HepG2 (cell line): ENCODE results near the gene ENG. TPM values are rescaled to one million over a fixed set of nuclear protein-coding genes. Genes with fewer than 3 reads are reported as not detected.

Experiments used
- RARG ChIP-seq: sonication (generic); formaldehyde crosslinking; IDR thresholded peaks from 2 replicates; pipeline ENCODE4 v1.4.0; 2020; ENCODE audit warnings: low read depth, mild to moderate bottlenecking, missing genetic modification reagents
- ZKSCAN8 ChIP-seq: IDR thresholded peaks from 2 replicates; pipeline ENCODE4 v1.6.1; 2016; ENCODE audit warnings: borderline replicate concordance, missing genetic modification reagents, missing compliant biosample characterization
- ZNF382 ChIP-seq: sonication (generic); formaldehyde crosslinking; IDR thresholded peaks from 2 replicates; pipeline ENCODE4 v1.5.0; 2020; ENCODE audit warnings: missing genetic modification reagents, mild to moderate bottlenecking, borderline replicate concordance
- ZNF557 ChIP-seq: sonication (generic); formaldehyde crosslinking; IDR thresholded peaks from 2 replicates; pipeline ENCODE4 v1.4.0; 2020; ENCODE audit warnings: missing genetic modification reagents
- ZNF589 ChIP-seq: sonication (generic); formaldehyde crosslinking; conservative IDR thresholded peaks from 2 replicates; pipeline ENCODE4 v1.8.0; 2022; ENCODE audit warnings: mild to moderate bottlenecking, moderate library complexity, missing genetic modification reagents
- polyA plus RNA-seq, 8 experiments: library from polyadenylated mRNA; depleted of rRNA in 3 of 8; stranded (reverse) in 7 of 8; unstranded in 1 of 8; fragments of >200 nt; fragmentation: Illumina TruSeq in 4 of 8; extraction: Trizol in 4 of 8; gene quantifications; 2 replicates each; pipeline versions ENCODE4 v1.2.1 to v1.2.3, GENCODE V29; 2011 to 2016; ENCODE audit warnings: low read depth in 4 of 8, missing spikeins in 1 of 8, mixed read lengths in 1 of 8; ENCODE audit not compliant: insufficient read depth in 1 of 8
- total RNA-seq, 5 experiments: library from RNA; depleted of rRNA; stranded (reverse); fragments of >200 nt; fragmentation: Illumina TruSeq; extraction: Trizol; gene quantifications; 2 replicates each; pipeline ENCODE4 v1.2.3, GENCODE V29; 2016; ENCODE audit warnings: low read depth in 1 of 5
- TF ChIP-seq, protein P1 (sequence below): sonication (generic); formaldehyde crosslinking; IDR thresholded peaks from 2 replicates; pipeline ENCODE4 v1.5.0; 2020; ENCODE audit warnings: missing genetic modification reagents
- TF ChIP-seq, protein P2 (sequence below): IDR thresholded peaks from 2 replicates; pipeline ENCODE4 v1.6.1; 2016; ENCODE audit warnings: mild to moderate bottlenecking
- TF ChIP-seq, protein P3 (sequence below): sonication (generic); formaldehyde crosslinking; IDR thresholded peaks from 2 replicates; pipeline ENCODE4 v1.5.0; 2020; ENCODE audit warnings: mild to moderate bottlenecking, missing genetic modification reagents, borderline replicate concordance
- TF ChIP-seq, protein P4 (sequence below): sonication (generic); formaldehyde crosslinking; IDR thresholded peaks from 2 replicates; pipeline ENCODE4 v1.4.0; 2020; ENCODE audit warnings: missing genetic modification reagents, borderline replicate concordance
- TF ChIP-seq, protein P5 (sequence below): IDR thresholded peaks from 2 replicates; pipeline ENCODE4 v1.6.1; 2016; ENCODE audit warnings: mild to moderate bottlenecking, missing biosample characterization, missing genetic modification reagents
- TF ChIP-seq, protein P6 (sequence below): sonication (generic); formaldehyde crosslinking; IDR thresholded peaks from 2 replicates; pipeline ENCODE4 v1.4.0; 2020; ENCODE audit warnings: missing genetic modification reagents, borderline replicate concordance

Gene ENG
- total and polyA plus RNA-seq, 2 of the 13 experiments (the other 11 are each of a cell fraction or from before 2014, with no cell fraction given) = 0.02 to 1.1 TPM

DNA sequence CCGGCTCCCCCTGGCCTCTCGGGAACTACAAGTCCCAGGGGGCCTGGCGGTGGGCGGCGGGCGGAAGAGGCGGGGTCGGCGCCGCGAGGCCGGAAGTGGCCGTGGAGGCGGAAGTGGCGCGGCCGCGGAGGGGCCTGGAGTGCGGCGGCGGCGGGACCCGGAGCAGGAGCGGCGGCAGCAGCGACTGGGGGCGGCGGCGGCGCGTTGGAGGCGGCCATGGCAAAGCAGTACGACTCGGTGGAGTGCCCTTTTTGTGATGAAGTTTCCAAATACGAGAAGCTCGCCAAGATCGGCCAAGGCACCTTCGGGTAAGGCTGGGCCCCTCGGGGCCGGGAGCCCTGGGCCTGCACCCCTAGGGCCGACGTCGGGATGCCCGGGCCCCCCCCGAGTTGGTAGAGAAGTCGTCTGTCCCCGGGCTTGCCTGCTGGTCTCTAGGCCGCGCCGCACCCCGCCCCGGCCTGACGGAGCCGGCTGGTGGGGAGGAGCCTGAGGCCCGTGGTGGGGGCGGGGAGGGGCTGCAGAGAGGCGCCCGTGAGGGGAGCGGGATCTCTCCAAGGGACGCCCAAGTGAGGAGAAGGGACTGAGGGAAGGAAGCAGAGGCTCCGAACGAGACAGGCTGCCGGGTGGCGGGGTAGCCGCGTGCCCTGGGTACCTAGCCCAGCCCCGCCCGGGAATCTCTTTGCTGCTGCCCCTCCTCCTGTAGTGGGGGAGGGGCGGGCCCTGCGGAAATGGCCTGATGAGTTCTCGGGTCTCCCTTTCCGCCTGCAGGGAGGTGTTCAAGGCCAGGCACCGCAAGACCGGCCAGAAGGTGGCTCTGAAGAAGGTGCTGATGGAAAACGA, 68.3 kb downstream of the ENG start, which contains the start of gene CDK9 (continued):
- TF ChIP-seq, protein P1, sequence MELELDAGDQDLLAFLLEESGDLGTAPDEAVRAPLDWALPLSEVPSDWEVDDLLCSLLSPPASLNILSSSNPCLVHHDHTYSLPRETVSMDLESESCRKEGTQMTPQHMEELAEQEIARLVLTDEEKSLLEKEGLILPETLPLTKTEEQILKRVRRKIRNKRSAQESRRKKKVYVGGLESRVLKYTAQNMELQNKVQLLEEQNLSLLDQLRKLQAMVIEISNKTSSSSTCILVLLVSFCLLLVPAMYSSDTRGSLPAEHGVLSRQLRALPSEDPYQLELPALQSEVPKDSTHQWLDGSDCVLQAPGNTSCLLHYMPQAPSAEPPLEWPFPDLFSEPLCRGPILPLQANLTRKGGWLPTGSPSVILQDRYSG (CRISPR knock-in tag) = peak; percentile 70; the same call in 1 of the 2 replicates
- TF ChIP-seq ZNF557 (CRISPR knock-in tag) (no peak), RARG (CRISPR knock-in tag) (no peak), ZNF589 (CRISPR knock-in tag) (no peak), ZNF382 (no peak), ZKSCAN8 (CRISPR knock-in tag) (no peak)
- TF ChIP-seq, protein P2, sequence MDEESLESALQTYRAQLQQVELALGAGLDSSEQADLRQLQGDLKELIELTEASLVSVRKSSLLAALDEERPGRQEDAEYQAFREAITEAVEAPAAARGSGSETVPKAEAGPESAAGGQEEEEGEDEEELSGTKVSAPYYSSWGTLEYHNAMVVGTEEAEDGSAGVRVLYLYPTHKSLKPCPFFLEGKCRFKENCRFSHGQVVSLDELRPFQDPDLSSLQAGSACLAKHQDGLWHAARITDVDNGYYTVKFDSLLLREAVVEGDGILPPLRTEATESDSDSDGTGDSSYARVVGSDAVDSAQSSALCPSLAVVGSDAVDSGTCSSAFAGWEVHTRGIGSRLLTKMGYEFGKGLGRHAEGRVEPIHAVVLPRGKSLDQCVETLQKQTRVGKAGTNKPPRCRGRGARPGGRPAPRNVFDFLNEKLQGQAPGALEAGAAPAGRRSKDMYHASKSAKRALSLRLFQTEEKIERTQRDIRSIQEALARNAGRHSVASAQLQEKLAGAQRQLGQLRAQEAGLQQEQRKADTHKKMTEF (CRISPR knock-in tag) = peak; percentile 60; the same call in 1 of the 2 replicates
- TF ChIP-seq, protein P3, sequence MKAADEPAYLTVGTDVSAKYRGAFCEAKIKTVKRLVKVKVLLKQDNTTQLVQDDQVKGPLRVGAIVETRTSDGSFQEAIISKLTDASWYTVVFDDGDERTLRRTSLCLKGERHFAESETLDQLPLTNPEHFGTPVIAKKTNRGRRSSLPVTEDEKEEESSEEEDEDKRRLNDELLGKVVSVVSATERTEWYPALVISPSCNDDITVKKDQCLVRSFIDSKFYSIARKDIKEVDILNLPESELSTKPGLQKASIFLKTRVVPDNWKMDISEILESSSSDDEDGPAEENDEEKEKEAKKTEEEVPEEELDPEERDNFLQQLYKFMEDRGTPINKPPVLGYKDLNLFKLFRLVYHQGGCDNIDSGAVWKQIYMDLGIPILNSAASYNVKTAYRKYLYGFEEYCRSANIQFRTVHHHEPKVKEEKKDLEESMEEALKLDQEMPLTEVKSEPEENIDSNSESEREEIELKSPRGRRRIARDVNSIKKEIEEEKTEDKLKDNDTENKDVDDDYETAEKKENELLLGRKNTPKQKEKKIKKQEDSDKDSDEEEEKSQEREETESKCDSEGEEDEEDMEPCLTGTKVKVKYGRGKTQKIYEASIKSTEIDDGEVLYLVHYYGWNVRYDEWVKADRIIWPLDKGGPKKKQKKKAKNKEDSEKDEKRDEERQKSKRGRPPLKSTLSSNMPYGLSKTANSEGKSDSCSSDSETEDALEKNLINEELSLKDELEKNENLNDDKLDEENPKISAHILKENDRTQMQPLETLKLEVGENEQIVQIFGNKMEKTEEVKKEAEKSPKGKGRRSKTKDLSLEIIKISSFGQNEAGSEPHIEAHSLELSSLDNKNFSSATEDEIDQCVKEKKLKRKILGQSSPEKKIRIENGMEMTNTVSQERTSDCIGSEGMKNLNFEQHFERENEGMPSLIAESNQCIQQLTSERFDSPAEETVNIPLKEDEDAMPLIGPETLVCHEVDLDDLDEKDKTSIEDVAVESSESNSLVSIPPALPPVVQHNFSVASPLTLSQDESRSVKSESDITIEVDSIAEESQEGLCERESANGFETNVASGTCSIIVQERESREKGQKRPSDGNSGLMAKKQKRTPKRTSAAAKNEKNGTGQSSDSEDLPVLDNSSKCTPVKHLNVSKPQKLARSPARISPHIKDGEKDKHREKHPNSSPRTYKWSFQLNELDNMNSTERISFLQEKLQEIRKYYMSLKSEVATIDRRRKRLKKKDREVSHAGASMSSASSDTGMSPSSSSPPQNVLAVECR (CRISPR knock-in tag) = peak; percentile 71; the same call in 1 of the 2 replicates
- TF ChIP-seq, protein P4, sequence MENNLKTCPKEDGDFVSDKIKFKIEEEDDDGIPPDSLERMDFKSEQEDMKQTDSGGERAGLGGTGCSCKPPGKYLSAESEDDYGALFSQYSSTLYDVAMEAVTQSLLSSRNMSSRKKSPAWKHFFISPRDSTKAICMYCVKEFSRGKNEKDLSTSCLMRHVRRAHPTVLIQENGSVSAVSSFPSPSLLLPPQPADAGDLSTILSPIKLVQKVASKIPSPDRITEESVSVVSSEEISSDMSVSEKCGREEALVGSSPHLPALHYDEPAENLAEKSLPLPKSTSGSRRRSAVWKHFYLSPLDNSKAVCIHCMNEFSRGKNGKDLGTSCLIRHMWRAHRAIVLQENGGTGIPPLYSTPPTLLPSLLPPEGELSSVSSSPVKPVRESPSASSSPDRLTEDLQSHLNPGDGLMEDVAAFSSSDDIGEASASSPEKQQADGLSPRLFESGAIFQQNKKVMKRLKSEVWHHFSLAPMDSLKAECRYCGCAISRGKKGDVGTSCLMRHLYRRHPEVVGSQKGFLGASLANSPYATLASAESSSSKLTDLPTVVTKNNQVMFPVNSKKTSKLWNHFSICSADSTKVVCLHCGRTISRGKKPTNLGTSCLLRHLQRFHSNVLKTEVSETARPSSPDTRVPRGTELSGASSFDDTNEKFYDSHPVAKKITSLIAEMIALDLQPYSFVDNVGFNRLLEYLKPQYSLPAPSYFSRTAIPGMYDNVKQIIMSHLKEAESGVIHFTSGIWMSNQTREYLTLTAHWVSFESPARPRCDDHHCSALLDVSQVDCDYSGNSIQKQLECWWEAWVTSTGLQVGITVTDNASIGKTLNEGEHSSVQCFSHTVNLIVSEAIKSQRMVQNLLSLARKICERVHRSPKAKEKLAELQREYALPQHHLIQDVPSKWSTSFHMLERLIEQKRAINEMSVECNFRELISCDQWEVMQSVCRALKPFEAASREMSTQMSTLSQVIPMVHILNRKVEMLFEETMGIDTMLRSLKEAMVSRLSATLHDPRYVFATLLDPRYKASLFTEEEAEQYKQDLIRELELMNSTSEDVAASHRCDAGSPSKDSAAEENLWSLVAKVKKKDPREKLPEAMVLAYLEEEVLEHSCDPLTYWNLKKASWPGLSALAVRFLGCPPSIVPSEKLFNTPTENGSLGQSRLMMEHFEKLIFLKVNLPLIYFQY (CRISPR knock-in tag) = no peak
- TF ChIP-seq, protein P5, sequence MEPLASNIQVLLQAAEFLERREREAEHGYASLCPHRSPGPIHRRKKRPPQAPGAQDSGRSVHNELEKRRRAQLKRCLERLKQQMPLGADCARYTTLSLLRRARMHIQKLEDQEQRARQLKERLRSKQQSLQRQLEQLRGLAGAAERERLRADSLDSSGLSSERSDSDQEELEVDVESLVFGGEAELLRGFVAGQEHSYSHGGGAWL (CRISPR knock-in tag) = 0 out of 2 replicates have a peak, but pooled peaks have one; percentile 43
- TF ChIP-seq, protein P6, sequence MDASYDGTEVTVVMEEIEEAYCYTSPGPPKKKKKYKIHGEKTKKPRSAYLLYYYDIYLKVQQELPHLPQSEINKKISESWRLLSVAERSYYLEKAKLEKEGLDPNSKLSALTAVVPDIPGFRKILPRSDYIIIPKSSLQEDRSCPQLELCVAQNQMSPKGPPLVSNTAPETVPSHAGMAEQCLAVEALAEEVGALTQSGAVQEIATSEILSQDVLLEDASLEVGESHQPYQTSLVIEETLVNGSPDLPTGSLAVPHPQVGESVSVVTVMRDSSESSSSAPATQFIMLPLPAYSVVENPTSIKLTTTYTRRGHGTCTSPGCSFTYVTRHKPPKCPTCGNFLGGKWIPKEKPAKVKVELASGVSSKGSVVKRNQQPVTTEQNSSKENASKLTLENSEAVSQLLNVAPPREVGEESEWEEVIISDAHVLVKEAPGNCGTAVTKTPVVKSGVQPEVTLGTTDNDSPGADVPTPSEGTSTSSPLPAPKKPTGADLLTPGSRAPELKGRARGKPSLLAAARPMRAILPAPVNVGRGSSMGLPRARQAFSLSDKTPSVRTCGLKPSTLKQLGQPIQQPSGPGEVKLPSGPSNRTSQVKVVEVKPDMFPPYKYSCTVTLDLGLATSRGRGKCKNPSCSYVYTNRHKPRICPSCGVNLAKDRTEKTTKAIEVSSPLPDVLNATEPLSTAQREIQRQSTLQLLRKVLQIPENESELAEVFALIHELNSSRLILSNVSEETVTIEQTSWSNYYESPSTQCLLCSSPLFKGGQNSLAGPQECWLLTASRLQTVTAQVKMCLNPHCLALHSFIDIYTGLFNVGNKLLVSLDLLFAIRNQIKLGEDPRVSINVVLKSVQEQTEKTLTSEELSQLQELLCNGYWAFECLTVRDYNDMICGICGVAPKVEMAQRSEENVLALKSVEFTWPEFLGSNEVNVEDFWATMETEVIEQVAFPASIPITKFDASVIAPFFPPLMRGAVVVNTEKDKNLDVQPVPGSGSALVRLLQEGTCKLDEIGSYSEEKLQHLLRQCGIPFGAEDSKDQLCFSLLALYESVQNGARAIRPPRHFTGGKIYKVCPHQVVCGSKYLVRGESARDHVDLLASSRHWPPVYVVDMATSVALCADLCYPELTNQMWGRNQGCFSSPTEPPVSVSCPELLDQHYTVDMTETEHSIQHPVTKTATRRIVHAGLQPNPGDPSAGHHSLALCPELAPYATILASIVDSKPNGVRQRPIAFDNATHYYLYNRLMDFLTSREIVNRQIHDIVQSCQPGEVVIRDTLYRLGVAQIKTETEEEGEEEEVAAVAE (CRISPR knock-in tag) = no peak
